Measurements from ENCODE around the gene SLFNL1.

DNA sequence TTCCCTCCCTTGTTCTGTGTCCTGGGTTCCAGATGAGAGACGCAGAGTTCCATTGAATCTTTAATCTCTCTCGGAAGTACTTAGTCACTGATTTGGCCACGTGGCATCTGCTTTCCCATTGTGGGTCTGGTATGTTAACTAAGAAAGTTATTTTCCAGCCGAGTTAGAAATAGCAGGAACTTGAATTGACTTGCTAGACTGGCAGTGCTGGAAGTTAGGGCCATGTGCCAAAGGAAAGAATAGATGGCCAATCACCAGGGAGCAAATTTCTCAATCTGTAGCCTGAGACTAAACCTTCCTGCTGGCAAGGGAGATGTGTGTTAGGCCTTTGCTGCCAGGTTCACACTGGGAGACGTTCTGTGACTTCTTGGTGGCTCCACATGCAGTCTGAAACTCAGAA lies 24.2 kb upstream of the SLFNL1 start:
- TF ChIP-seq, protein P1, sequence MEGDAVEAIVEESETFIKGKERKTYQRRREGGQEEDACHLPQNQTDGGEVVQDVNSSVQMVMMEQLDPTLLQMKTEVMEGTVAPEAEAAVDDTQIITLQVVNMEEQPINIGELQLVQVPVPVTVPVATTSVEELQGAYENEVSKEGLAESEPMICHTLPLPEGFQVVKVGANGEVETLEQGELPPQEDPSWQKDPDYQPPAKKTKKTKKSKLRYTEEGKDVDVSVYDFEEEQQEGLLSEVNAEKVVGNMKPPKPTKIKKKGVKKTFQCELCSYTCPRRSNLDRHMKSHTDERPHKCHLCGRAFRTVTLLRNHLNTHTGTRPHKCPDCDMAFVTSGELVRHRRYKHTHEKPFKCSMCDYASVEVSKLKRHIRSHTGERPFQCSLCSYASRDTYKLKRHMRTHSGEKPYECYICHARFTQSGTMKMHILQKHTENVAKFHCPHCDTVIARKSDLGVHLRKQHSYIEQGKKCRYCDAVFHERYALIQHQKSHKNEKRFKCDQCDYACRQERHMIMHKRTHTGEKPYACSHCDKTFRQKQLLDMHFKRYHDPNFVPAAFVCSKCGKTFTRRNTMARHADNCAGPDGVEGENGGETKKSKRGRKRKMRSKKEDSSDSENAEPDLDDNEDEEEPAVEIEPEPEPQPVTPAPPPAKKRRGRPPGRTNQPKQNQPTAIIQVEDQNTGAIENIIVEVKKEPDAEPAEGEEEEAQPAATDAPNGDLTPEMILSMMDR (IDR thresholded peaks at IDR 0.05), result no peak
- TF ChIP-seq POLR2A (IDR thresholded peaks at IDR 0.05), result no peak
